Naive thymus-derived CD8-positive, alpha-beta T cell (primary cell): ENCODE measurements around the gene TTYH3. TPM values are rescaled to one million over a fixed set of nuclear protein-coding genes. Genes with fewer than 3 reads are reported as not detected.

Experiments used
- ATAC-seq, 2 donors: fragments of 150-1000 bp; cut with Tn5 transposase in 1 of 2; sonication (Bioruptor Pico), chemical (Tn5 transposase) in 1 of 2; 1 replicate in 1 of 2; 2 replicates in 1 of 2; pipeline ENCODE4 v1.10.0; 2021; ENCODE audit warnings: mild to moderate bottlenecking in 2 of 2, moderate library complexity in 2 of 2
- POLR2A ChIA-PET: fragments of 350-600 bp; sonication (Branson Sonifier 250); formaldehyde crosslinking; loops from one replicate; lab custom pipeline; 2021; ENCODE audit warnings: antibody characterized with exemption; lab: Charles Lee
- DNase-seq, 10 donors: peaks; one replicate each; pipeline versions ENCODE4 v3.0.0 to v3.0.0-alpha.2; 2020 to 2022
- H3K27ac Mint-ChIP-seq, 10 donors: one replicate each; pipeline ENCODE4 v1.8.0; 2020 to 2022; ENCODE audit warnings: mild to moderate bottlenecking in 10 of 10, mixed read lengths in 10 of 10, moderate library complexity in 4 of 10, inconsistent platforms in 1 of 10
- H3K27me3 Mint-ChIP-seq, 5 donors: one replicate each; pipeline ENCODE4 v1.8.0; 2021 to 2022; ENCODE audit warnings: mixed read lengths in 5 of 5
- H3K36me3 Mint-ChIP-seq, 3 donors: one replicate each; pipeline ENCODE4 v1.8.0; 2020 to 2022; ENCODE audit warnings: mixed read lengths in 3 of 3, mild to moderate bottlenecking in 2 of 3, inconsistent platforms in 1 of 3
- H3K4me1 Mint-ChIP-seq, 4 donors: one replicate each; pipeline ENCODE4 v1.8.0; 2021 to 2022; ENCODE audit warnings: mixed read lengths in 4 of 4
- H3K4me3 Mint-ChIP-seq, 10 donors: one replicate each; pipeline ENCODE4 v1.8.0; 2020 to 2022; ENCODE audit warnings: mild to moderate bottlenecking in 10 of 10, mixed read lengths in 10 of 10, moderate library complexity in 6 of 10, inconsistent platforms in 1 of 10
- H3K9me3 Mint-ChIP-seq, 9 donors: one replicate each; pipeline ENCODE4 v1.8.0; 2020 to 2022; ENCODE audit warnings: mixed read lengths in 9 of 9, mild to moderate bottlenecking in 3 of 9, inconsistent platforms in 1 of 9, moderate library complexity in 1 of 9
- polyA plus RNA-seq, 3 donors: library from polyadenylated mRNA; unstranded; fragments of 300-500 nt; fragmentation: Illumina TruSeq; gene quantifications; one replicate each; pipeline ENCODE4 v1.2.3, GENCODE V29; 2021
- total RNA-seq, 8 experiments: library from RNA in 2 of 8; stranded (reverse) in 2 of 8; gene quantifications; one replicate each; pipeline ENCODE4 v1.2.3 and lab custom pipeline; 2021 to 2026

The TTYH3 gene
- total and polyA plus RNA-seq, 5 experiments from 2014 or later = 1.1 to 14.9 (median 1.9) TPM

DNA sequence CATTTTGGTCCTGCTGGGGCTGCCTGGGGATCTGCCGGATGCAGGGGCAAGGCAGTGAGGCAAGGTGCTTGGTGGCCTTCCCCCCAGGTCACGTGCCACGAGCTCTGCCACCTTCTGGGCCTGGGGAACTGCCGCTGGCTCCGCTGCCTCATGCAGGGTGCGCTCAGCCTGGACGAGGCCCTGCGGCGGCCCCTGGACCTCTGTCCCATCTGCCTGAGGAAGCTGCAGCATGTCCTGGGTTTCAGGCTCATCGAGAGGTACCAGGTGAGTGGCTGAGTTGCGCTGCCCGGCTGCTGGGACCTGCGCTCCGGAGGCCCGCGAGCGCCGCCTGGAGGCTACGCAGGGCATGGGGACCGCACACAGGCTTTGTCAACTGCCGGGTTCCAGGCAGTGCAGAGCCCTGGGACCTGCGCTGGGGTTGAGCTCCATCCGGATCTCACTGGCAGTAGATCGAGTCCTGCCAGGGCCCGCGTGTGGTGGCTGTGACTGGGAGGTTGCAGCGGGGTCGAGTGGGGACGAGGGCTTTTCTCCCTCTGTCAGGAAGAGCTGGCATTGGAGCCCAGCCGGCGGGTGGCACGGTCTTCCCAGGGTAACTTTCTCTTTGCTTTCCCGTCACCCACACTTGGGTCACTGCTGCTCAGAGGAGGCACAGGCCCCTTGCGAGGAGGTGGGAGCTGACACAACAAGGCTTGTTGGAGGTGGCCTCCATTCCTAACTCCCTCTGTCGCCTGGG, 77.9 kb downstream of the TTYH3 start:
- peak overlapping the region in 9 of 10 donors; percentile 42 to 79 (median 65) for H3K4me3 Mint-ChIP-seq
- no peaks in the 10 kb centered on the region for H3K36me3 Mint-ChIP-seq
- no peaks in the 10 kb centered on the region for H3K9me3 Mint-ChIP-seq
- peak overlapping the region in 4 of 10 donors; percentile 13 to 61 (median 28) for H3K27ac Mint-ChIP-seq
- ATAC-seq (peak; percentile 86 to 97), DNase-seq (peak; percentile 47 to 83 (median 80))
- POLR2A ChIA-PET = interaction anchor here (0.5 to 4.1 kb wide), 9 partner anchors 9 to 290 kb away, joined by 3 to 26 read pairs (median 5); no protein-coding TSS in a partner anchor
- peaks cover 16 to 42% (median 34%) of the 10 kb centered on the region in 4 donors for H3K4me1 Mint-ChIP-seq
- peaks cover 5 to 30% (median 8%) of the 10 kb centered on the region in 5 donors for H3K27me3 Mint-ChIP-seq

DNA sequence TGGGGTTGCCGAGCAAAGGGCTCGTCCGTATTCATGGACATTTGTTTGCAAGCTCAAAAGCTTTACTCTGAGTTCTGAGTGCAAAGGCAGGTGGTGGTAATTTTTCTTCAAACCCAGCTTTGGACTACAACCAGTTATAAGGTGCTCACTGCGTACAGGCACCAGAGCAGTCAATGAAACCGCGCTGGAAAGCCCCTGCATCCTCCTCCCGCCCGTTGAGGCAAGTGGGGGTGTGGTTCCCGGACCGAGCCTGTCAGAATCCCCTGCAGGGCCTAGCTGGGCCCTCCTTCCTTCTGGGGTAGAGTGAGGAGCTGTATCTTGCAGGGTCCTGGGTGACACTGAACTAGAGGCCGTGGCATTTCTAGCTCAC, 78.5 kb downstream of the TTYH3 start:
- DNase-seq = peak in 2 of 10 donors; percentile 29 to 64
- Mint-ChIP-seq H3K4me1 (peaks cover 21 to 48% (median 40%) of the 10 kb centered on the region in 4 donors), H3K9me3 (no peaks in the 10 kb centered on the region), H3K27me3 (peaks cover 5 to 30% (median 8%) of the 10 kb centered on the region in 5 donors), H3K27ac (peak overlapping the region in 4 of 10 donors; percentile 14 to 61 (median 50)), H3K4me3 (peak overlapping the region in 7 of 10 donors; percentile 16 to 76 (median 61)), H3K36me3 (no peaks in the 10 kb centered on the region)
- POLR2A ChIA-PET = interaction anchor here (0.5 to 4.1 kb wide), 9 partner anchors 8 to 291 kb away, joined by 3 to 26 read pairs (median 5); no protein-coding TSS in a partner anchor
- ATAC-seq = peak in 1 of 2 donors; percentile 17

DNA sequence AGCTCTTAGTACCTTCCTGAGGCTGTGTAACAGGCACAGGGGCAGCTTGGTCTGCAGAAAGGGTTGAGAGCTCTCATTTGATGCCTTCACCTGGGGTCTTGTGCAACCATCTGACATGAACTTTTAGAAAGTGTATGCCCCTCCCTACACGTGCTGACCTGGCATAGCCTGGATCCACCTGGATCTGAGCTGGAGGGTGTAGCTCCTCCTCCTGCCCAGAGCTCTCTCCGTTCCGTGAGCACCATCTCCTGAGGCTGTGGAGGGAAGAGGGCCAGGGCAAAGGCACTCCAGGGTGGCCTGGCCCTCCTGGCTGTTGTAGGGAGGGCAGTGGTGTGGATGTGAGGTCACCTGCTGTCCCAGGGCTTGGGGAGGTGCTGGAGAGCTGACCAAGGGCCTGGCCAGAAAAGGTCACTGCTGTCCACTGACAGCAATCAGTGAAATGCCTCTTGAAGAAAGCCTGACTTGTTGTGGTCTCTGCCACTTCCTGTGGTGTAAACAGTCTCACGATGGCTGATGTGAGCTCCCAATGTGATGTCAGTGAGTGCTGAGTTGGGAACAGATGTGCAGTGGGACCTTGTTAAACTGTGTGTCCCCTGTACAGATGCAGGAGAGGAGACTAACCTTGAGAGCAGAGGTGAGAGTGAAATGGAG, 79.2 kb downstream of the TTYH3 start:
- H3K4me3 Mint-ChIP-seq = peak overlapping the region in 8 of 10 donors; percentile 18 to 76 (median 66)
- no peaks in the 10 kb centered on the region for H3K36me3 Mint-ChIP-seq
- DNase-seq = peak in 6 of 10 donors; percentile 37 to 62 (median 46)
- peak in 1 of 2 donors; percentile 47 for ATAC-seq
- no peaks in the 10 kb centered on the region for H3K9me3 Mint-ChIP-seq
- H3K27ac Mint-ChIP-seq = peak overlapping the region in 8 of 10 donors; percentile 61 to 89 (median 80)
- POLR2A ChIA-PET = interaction anchor here (1.0 to 4.1 kb wide), 5 partner anchors 10 to 202 kb away, joined by 3 to 26 read pairs (median 5); no protein-coding TSS in a partner anchor
- peaks cover 5 to 30% (median 8%) of the 10 kb centered on the region in 5 donors for H3K27me3 Mint-ChIP-seq
- H3K4me1 Mint-ChIP-seq = peaks cover 28 to 55% (median 47%) of the 10 kb centered on the region in 4 donors

DNA sequence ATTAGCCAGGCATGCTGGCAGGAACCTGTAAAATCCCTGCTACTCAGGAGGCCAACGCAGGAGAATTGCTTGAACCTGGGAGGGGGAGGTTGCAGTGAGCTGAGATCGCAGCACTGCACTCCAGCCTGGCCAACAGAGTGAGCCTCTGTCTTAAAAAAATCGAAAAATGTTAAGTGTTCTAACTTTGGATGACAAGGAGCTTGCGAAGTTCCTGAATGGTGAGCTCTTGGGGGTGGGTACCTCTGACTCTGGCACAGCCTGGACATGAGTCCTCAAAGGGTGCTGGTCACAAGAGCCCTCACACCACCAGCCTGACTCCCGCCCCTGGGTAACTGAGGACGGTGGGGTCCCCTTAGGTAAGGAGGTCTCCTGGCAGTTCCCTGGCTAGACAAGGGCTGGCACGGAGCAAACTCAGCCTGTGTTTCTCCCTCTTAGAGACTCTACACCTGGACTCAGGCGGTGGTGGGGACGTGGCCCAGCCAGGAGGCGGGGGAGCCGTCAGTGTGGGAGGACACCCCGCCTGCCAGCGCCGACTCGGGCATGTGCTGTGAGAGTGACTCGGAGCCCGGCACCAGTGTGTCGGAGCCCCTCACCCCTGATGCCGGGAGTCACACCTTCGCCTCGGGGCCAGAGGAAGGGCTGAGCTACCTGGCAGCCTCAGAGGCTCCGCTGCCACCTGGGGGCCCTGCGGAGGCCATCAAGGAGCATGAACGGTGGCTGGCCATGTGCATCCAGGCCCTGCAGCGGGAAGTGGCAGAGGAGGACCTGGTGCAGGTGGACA, 80.3 kb downstream of the TTYH3 start:
- Mint-ChIP-seq H3K4me3 (peak overlapping the region in 2 of 10 donors; percentile 8 to 34), H3K27ac (peak overlapping the region in 1 of 10 donors; percentile 65)
- POLR2A ChIA-PET = interaction anchor here (0.6 to 1.6 kb wide), 5 partner anchors 10 to 181 kb away, joined by 3 to 5 read pairs (median 4); no protein-coding TSS in a partner anchor

DNA sequence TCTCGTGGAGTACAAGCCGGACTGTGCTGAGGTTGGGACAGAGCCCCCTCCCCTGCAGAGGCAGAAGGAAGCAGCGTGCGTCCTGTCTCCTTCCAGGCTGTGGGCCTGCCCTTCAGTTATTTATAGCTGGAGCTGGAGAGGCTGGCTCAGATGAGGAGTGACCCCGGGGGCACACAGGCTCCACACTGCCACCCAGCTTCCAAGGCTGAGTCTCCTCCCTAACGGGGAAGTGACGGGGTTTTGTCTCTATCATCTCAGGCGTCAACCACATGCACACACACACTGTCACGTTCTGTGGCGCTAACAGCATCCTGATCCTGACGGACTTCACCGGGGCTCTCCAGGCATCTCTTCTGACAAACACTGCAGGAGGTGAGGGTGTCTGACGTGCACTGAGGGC, 81.6 kb downstream of the TTYH3 start:
- no peaks in the 10 kb centered on the region for H3K9me3 Mint-ChIP-seq
- no peaks in the 10 kb centered on the region for H3K36me3 Mint-ChIP-seq
- POLR2A ChIA-PET = interaction anchor here (0.6 kb wide), 1 partner anchor 1934 kb away, joined by 3 read pairs; no protein-coding TSS in a partner anchor

More for the DNA sequence above, 80.3 kb downstream of the TTYH3 start:
- peaks cover 5 to 32% (median 14%) of the 10 kb centered on the region in 5 donors for H3K27me3 Mint-ChIP-seq
- peak in 1 of 10 donors; percentile 61 for DNase-seq
- no peak for ATAC-seq
- H3K4me1 Mint-ChIP-seq = peaks cover 35 to 66% (median 57%) of the 10 kb centered on the region in 4 donors
- H3K36me3 Mint-ChIP-seq = no peaks in the 10 kb centered on the region
- no peaks in the 10 kb centered on the region for H3K9me3 Mint-ChIP-seq

DNA sequence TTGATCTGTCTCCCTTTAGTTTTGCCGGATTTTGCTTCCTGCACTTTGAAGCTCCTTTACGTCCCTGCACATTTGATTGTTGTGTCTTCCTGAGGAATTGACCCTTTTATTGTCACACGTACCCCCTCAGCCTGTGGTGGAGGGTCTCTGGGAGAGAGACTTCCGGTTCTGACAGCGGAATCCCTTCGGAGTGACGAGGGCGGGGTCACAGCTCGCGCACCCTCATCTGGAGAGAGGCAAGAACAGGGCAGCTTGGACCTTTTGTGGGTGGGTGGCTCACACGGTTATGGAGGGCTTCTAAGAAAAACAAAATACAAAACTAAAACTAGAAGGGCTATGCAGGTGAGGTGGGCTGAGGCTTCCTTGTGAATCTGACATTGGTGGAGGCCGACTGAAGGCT, 82.2 kb downstream of the TTYH3 start:
- H3K4me3 Mint-ChIP-seq = no peak overlapping the region
- peak overlapping the region in 2 of 10 donors; percentile 5 to 63 for H3K27ac Mint-ChIP-seq
- POLR2A ChIA-PET = interaction anchor here (0.6 kb wide), 1 partner anchor 1933 kb away, joined by 3 read pairs; no protein-coding TSS in a partner anchor
- ATAC-seq (no peak), DNase-seq (peak in 1 of 10 donors; percentile 41)
- H3K9me3 Mint-ChIP-seq = no peaks in the 10 kb centered on the region
- H3K4me1 Mint-ChIP-seq = peaks cover 43 to 85% (median 75%) of the 10 kb centered on the region in 4 donors
- H3K27me3 Mint-ChIP-seq = peaks cover 5 to 26% (median 11%) of the 10 kb centered on the region in 5 donors
- H3K36me3 Mint-ChIP-seq = no peaks in the 10 kb centered on the region

More for the DNA sequence above, 81.6 kb downstream of the TTYH3 start:
- Mint-ChIP-seq H3K4me3 (no peak overlapping the region), H3K27me3 (peaks cover 5 to 27% (median 11%) of the 10 kb centered on the region in 5 donors), H3K4me1 (peaks cover 39 to 79% (median 69%) of the 10 kb centered on the region in 4 donors), H3K27ac (peak overlapping the region in 3 of 10 donors; percentile 31 to 63 (median 50))
- ATAC-seq = no peak
- peak in 1 of 10 donors; percentile 60 for DNase-seq

Other genes with a start within 250 kb of the TTYH3 start
- gene CHST12, start 228.4 kb upstream of the TTYH3 start, total RNA-seq = 10 to 100 TPM; 19.2 to 19.7 TPM
- 10 to 100 TPM in 2 of 3 donors, 1 to 10 TPM in 1; 8.9 to 21.7 (median 16.5) TPM for gene CHST12, start 228.4 kb upstream of the TTYH3 start, polyA plus RNA-seq
- gene GRIFIN, start 155.6 kb upstream of the TTYH3 start, total RNA-seq = not detected
- gene GRIFIN, start 155.6 kb upstream of the TTYH3 start, polyA plus RNA-seq = not detected
- 100 to 1,000 TPM; 151 to 153 TPM for gene LFNG, start 112.2 kb upstream of the TTYH3 start, total RNA-seq
- 1 to 10 TPM in 2 of 3 donors, under 1 TPM in 1; 0.54 to 3.0 (median 1.6) TPM for gene LFNG, start 112.2 kb upstream of the TTYH3 start, polyA plus RNA-seq
- 10 to 100 TPM; 32.2 to 32.4 TPM for gene BRAT1, start 76.5 kb upstream of the TTYH3 start, total RNA-seq
- 10 to 100 TPM; 21.0 to 43.6 (median 25.4) TPM for gene BRAT1, start 76.5 kb upstream of the TTYH3 start, polyA plus RNA-seq
- gene IQCE, start 73.0 kb upstream of the TTYH3 start, total RNA-seq = 1 to 10 TPM; 6.6 to 8.9 TPM
- 1 to 10 TPM in 2 of 3 donors, under 1 TPM in 1; 0.77 to 2.2 (median 2.0) TPM for gene IQCE, start 73.0 kb upstream of the TTYH3 start, polyA plus RNA-seq
- under 1 TPM in 1 of 2 experiments, not detected in 1; 0.05 TPM for gene AMZ1, start 56.2 kb downstream of the TTYH3 start, total RNA-seq
- gene AMZ1, start 56.2 kb downstream of the TTYH3 start, polyA plus RNA-seq = not detected
- 10 to 100 TPM; 18.7 to 21.4 TPM for gene GNA12, start 212.3 kb downstream of the TTYH3 start, total RNA-seq
- gene GNA12, start 212.3 kb downstream of the TTYH3 start, polyA plus RNA-seq = 10 to 100 TPM in 1 of 3 donors, 1 to 10 TPM in 2; 4.6 to 13.7 (median 8.5) TPM